Tibial nerve (tissue), 4 donors: ENCODE data around the gene KIAA0040. TPM values are rescaled to one million over a fixed set of nuclear protein-coding genes. Genes with fewer than 3 reads are reported as not detected.

Source experiments
- DNase-seq, 2 donors: peaks; one replicate each; pipeline ENCODE4 v3.0.0-alpha.2; 2019; ENCODE audit warnings: low spot score in 2 of 2
- H3K27ac ChIP-seq, 4 donors: fragments of 200-600 bp; sonication (generic) in 3 of 4; one replicate each; pipeline ENCODE4 v1.5.1; 2017 to 2019; ENCODE audit warnings: mild to moderate bottlenecking in 1 of 4
- H3K27me3 ChIP-seq, 2 donors: fragments of 200-600 bp; sonication (generic) in 1 of 2; one replicate each; pipeline versions ENCODE4 v1.5.1 to v1.6.0; 2017 to 2019
- H3K36me3 ChIP-seq, 3 donors: fragments of 200-600 bp; sonication (generic); one replicate each; pipeline ENCODE4 v1.5.1; 2018 to 2019
- H3K4me1 ChIP-seq, 4 donors: fragments of 200-600 bp; sonication (generic) in 3 of 4; one replicate each; pipeline ENCODE4 v1.5.1; 2017 to 2019
- H3K4me3 ChIP-seq, 4 donors: fragments of 200-600 bp; sonication (generic) in 3 of 4; one replicate each; pipeline ENCODE4 v1.5.1; 2017 to 2019; ENCODE audit warnings: mild to moderate bottlenecking in 1 of 4, moderate library complexity in 1 of 4
- H3K9me3 ChIP-seq, 4 donors: fragments of 200-600 bp; sonication (generic) in 3 of 4; one replicate each; pipeline ENCODE4 v1.5.1; 2017 to 2019
- EP300 ChIP-seq, 2 donors: sonication (generic); formaldehyde crosslinking; IDR thresholded peaks; one replicate each; pipeline ENCODE4 v1.6.1; 2017; ENCODE audit warnings: antibody characterized with exemption in 2 of 2, mild to moderate bottlenecking in 1 of 2
- POLR2A ChIP-seq, 2 donors: fragments of 450-650 bp; IDR thresholded peaks; one replicate each; pipeline ENCODE4 v1.6.1; 2017; ENCODE audit warnings: antibody characterized with exemption in 2 of 2, mild to moderate bottlenecking in 2 of 2, moderate library complexity in 2 of 2
- WGBS, 2 donors: methylation state at CpG; one replicate each; pipeline ENCODE4 v1.1.5; 2018; 5-methylcytosine and 5-hydroxymethylcytosine counted together
- total RNA-seq, 4 donors: library from RNA; depleted of rRNA; stranded (reverse); fragments of >200 nt; gene quantifications; one replicate each; pipeline ENCODE4 v1.1.0, GENCODE V29; 2016
- TF ChIP-seq, protein P1 (sequence below), 5 experiments: fragments of 200-600 bp in 3 of 5; fragments of 450-650 bp in 2 of 5; sonication (generic) in 3 of 5; IDR thresholded peaks; one replicate each; pipeline ENCODE4 v1.5.1; 2016 to 2019; ENCODE audit warnings: antibody characterized with exemption in 5 of 5, mild to moderate bottlenecking in 3 of 5, moderate library complexity in 2 of 5

KIAA0040 gene
- total RNA-seq, 4 donors from 2014 or later = 16.9 to 28.8 (median 20.3) TPM

DNA sequence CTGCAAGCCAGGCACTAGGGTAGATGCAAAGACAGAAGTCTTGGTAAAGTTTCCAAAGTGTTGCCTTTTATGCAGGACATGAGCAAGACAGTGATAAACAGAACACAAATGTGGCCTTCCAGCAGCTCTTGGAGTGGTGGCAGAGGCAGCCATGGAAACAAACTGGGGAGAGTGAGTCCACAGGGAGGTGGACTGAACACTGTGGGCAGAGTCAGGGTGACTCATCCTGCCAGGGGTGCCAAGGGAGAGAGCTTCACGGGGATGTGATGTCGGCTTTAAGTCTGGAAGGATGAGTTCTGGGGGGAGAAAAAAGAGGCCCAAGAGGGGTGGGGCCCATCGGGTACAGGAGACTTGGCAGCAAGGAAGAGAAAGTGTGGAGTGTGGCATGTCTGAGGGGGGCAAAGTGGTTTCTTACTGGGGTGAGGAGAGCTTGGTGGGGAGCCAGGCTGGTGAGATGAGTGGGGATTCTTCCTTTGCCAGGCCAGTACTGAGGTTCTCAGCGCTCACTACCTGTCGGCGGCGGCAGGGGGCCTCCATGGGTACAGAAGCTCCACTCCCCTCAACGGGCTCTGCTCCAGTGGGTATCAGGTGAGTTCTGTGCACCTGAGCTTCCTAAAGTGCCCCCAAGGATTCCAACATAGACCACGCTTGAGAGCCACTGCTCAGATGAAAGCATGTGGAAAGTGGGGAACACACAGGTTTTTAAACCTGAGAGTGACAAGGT, 41.8 kb downstream of the KIAA0040 start:
- 71 to 75% methylated on average over 9 of the region's 9 CpGs for WGBS, 2 donors
- Histone ChIP-seq H3K4me3 (no peak overlapping the region), H3K4me1 (peaks cover 0 to 11% (median 3%) of the 10 kb centered on the region in 4 donors), H3K27ac (no peak overlapping the region), H3K36me3 (no peaks in the 10 kb centered on the region), H3K27me3 (no peaks in the 10 kb centered on the region), H3K9me3 (no peaks in the 10 kb centered on the region)
- no peak for DNase-seq
- TF ChIP-seq, protein P1, sequence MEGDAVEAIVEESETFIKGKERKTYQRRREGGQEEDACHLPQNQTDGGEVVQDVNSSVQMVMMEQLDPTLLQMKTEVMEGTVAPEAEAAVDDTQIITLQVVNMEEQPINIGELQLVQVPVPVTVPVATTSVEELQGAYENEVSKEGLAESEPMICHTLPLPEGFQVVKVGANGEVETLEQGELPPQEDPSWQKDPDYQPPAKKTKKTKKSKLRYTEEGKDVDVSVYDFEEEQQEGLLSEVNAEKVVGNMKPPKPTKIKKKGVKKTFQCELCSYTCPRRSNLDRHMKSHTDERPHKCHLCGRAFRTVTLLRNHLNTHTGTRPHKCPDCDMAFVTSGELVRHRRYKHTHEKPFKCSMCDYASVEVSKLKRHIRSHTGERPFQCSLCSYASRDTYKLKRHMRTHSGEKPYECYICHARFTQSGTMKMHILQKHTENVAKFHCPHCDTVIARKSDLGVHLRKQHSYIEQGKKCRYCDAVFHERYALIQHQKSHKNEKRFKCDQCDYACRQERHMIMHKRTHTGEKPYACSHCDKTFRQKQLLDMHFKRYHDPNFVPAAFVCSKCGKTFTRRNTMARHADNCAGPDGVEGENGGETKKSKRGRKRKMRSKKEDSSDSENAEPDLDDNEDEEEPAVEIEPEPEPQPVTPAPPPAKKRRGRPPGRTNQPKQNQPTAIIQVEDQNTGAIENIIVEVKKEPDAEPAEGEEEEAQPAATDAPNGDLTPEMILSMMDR (IDR thresholded peaks at IDR 0.05) = no peak
- TF ChIP-seq POLR2A (IDR thresholded peaks at IDR 0.05) = no peak
- no peak for TF ChIP-seq EP300 (IDR thresholded peaks at IDR 0.05)

DNA sequence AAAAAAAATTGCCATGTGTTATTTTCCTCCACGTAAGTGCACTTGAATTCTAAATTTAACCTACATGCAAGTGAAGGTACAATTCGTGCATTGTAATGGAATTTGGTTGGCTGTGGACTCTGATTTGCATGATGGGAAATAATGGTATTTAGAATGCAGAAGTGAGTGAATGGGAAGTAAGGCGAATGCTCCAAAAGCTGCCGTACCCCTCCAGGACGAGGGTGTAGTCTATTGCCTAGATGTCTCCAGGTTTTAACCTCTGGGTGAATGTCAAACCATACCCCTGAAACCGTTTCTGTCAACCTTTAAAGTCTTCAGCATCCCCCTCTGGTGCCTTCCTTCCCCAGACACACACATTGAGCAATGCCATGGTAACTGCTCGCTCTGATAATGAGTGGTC, 44.5 kb downstream of the KIAA0040 start:
- peaks cover 0 to 6% (median 3%) of the 10 kb centered on the region in 4 donors for H3K4me1 ChIP-seq
- H3K4me3 ChIP-seq = no peak overlapping the region
- DNase-seq = no peak
- H3K27me3 ChIP-seq = no peaks in the 10 kb centered on the region
- H3K36me3 ChIP-seq = no peaks in the 10 kb centered on the region
- TF ChIP-seq, protein P1 (IDR thresholded peaks at IDR 0.05) = no peak
- H3K9me3 ChIP-seq = no peaks in the 10 kb centered on the region
- 72 to 80% methylated on average over 7 of the region's 7 CpGs for WGBS, 2 donors
- H3K27ac ChIP-seq = no peak overlapping the region

DNA sequence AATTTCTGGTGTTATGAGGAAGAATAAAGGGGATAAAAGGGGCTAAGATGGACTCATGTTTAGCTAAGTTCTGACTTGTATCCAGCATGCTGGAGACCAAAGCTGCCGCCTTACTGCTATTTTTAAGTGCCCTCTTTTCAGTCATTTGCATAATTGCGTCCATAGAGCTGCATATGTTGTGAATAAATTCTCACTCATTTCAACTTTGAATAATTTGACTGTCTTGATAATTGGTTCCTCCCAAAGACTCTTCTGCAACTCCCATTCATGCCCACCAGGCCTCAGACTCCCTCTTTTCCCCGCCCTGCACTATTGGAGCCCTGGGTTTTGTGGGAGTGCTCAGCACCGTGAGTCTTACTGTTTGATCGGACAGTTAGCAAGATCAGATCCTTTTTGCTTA, 45.0 kb downstream of the KIAA0040 start:
- no peaks in the 10 kb centered on the region for H3K9me3 ChIP-seq
- H3K36me3 ChIP-seq = no peaks in the 10 kb centered on the region
- whole genome bisulfite sequencing, 2 donors = 90 to 92% methylated on average over 5 of the region's 5 CpGs
- H3K4me3 ChIP-seq = no peak overlapping the region
- peaks cover 0 to 6% (median 3%) of the 10 kb centered on the region in 4 donors for H3K4me1 ChIP-seq
- no peak overlapping the region for H3K27ac ChIP-seq
- no peaks in the 10 kb centered on the region for H3K27me3 ChIP-seq
- TF ChIP-seq EP300 (IDR thresholded peaks at IDR 0.05) (no peak), POLR2A (IDR thresholded peaks at IDR 0.05) (no peak)
- TF ChIP-seq, protein P1 (IDR thresholded peaks at IDR 0.05) = no peak
- no peak for DNase-seq

DNA sequence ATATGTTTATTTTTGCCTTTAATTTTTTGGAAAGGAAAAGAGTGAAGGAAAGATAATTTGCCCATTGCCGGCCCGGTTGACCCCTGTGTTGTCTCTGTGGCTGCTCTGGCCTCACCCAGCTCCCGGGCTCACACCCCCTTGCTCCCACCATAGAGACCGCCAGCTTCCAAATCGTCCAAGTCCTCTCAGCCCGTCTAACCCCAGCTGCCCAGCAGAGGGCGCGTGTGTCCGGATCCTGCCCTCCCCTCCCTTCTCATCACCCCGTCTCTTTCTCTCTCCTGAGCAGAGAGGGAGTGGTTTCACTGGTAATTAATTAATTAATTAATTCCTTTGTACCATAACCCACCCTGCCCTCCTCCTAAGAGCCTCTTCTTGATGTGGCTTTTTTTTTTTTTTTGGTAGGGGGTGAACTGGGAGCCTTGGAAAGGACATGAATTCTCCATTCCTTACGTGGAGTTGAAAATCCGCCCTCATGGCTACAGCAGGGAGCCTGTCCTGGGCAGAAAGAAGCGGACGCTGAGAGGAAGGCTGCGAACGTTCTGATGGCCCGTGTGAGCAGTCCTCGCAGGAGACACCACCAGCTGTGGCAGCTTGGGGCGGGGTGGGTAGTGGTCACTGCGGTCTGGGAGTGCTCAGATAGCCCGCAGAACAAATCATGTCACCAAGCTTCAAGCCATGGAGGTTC, 45.9 kb downstream of the KIAA0040 start:
- Histone ChIP-seq H3K36me3 (no peaks in the 10 kb centered on the region), H3K9me3 (no peaks in the 10 kb centered on the region), H3K4me3 (no peak overlapping the region), H3K4me1 (peaks cover 0 to 3% (median under 1%) of the 10 kb centered on the region in 4 donors), H3K27ac (no peak overlapping the region), H3K27me3 (no peaks in the 10 kb centered on the region)
- 21 to 32% methylated on average over 20 to 21 of the region's 21 CpGs for WGBS, 2 donors
- no peak for TF ChIP-seq EP300 (IDR thresholded peaks at IDR 0.05)
- TF ChIP-seq POLR2A (IDR thresholded peaks at IDR 0.05) = no peak
- TF ChIP-seq, protein P1 (IDR thresholded peaks at IDR 0.05) = peak; percentile 61 to 90 (median 76)
- DNase-seq = peak; percentile 32 to 70

DNA sequence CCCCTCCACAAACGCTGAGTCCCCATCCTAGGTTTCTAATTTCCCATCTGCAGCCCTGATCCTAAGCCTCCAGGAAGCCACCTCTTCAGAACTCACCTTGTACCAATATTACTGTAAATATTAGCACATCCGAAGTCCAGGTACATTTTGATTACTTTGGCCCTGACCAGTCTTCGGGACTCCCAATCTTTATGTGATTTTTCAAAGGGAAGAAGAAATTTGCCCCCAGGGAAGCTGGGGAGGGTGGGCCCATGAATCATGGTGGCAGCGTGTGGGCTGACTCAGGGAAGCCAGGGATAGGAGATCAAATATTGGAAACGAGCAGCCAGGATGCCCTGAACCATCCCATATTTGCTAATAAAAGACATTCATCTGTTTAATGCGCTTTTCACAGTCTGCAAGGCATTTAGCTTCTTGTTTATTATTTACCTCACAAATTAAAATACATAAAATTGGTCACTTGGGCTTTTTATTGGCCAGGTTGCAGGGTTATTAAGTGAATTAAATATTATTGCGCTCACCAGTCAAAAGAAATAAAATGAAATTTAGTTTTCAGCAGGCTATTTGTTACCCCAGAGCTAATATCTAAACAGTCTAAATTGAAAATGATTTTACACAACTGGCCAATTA, 46.6 kb downstream of the KIAA0040 start:
- peaks cover 0 to 3% (median 0%) of the 10 kb centered on the region in 4 donors for H3K4me1 ChIP-seq
- H3K27me3 ChIP-seq = no peaks in the 10 kb centered on the region
- WGBS, 2 donors = 59 to 63% methylated on average over 6 of the region's 7 CpGs
- H3K9me3 ChIP-seq = no peaks in the 10 kb centered on the region
- H3K4me3 ChIP-seq = no peak overlapping the region
- TF ChIP-seq POLR2A (IDR thresholded peaks at IDR 0.05) = no peak
- TF ChIP-seq EP300 (IDR thresholded peaks at IDR 0.05) = no peak
- TF ChIP-seq, protein P1 (IDR thresholded peaks at IDR 0.05) = no peak
- H3K36me3 ChIP-seq = no peaks in the 10 kb centered on the region
- no peak for DNase-seq
- H3K27ac ChIP-seq = no peak overlapping the region
